Neural progenitor cell (in vitro differentiated cells): ENCODE measurements around the gene SORBS2. TPM values are rescaled to one million over a fixed set of nuclear protein-coding genes. Genes with fewer than 3 reads are reported as not detected.

Source experiments
- DNase-seq: peaks from one replicate; pipeline ENCODE4 v3.0.0-alpha.2; 2016; ENCODE audit warnings: low spot score
- H2AFZ ChIP-seq: fragments of 200-600 bp; sonication (generic); replicated peaks from 2 replicates; pipeline ENCODE4 v1.6.1; 2016; ENCODE audit warnings: antibody characterized with exemption
- H3F3A ChIP-seq: fragments of 200-600 bp; sonication (generic); 2 replicates; pipeline ENCODE4 v1.6.1; 2016; ENCODE audit warnings: antibody characterized with exemption, low read depth
- H3K27ac ChIP-seq: fragments of 200-600 bp; sonication (generic); 2 replicates; pipeline ENCODE4 v1.5.1; 2016; ENCODE audit warnings: mild to moderate bottlenecking
- H3K27me3 ChIP-seq: fragments of 200-600 bp; sonication (generic); 2 replicates; pipeline ENCODE4 v1.6.1; 2016; ENCODE audit warnings: mild to moderate bottlenecking, moderate library complexity
- H3K36me3 ChIP-seq: fragments of 200-600 bp; sonication (generic); 2 replicates; pipeline ENCODE4 v1.5.1; 2016
- H3K4me1 ChIP-seq: fragments of 200-600 bp; sonication (generic); 2 replicates; pipeline ENCODE4 v1.6.1; 2016; ENCODE audit warnings: mixed run types
- H3K4me2 ChIP-seq: fragments of 200-600 bp; sonication (generic); 2 replicates; pipeline ENCODE4 v1.6.1; 2016
- H3K4me3 ChIP-seq: fragments of 200-600 bp; sonication (generic); 2 replicates; pipeline ENCODE4 v1.5.1; 2016
- H3K79me2 ChIP-seq: fragments of 200-600 bp; sonication (generic); 2 replicates; pipeline ENCODE4 v1.6.1; 2016; ENCODE audit warnings: low read depth
- H3K9ac ChIP-seq: fragments of 200-600 bp; sonication (generic); 2 replicates; pipeline ENCODE4 v1.6.1; 2016
- H3K9me3 ChIP-seq: fragments of 200-600 bp; sonication (generic); 2 replicates; pipeline ENCODE4 v1.5.1; 2016; ENCODE audit warnings: low read depth
- H4K20me1 ChIP-seq: fragments of 200-600 bp; sonication (generic); 2 replicates; pipeline ENCODE4 v1.6.1; 2016; ENCODE audit warnings: low read depth
- H3K27ac Mint-ChIP-seq: 3 replicates; pipeline ENCODE4 v1.8.0; 2021; ENCODE audit warnings: mixed read lengths
- H3K27me3 Mint-ChIP-seq: 2 replicates; pipeline ENCODE4 v1.8.0; 2022; ENCODE audit warnings: low read depth, mild to moderate bottlenecking, inconsistent platforms, moderate library complexity, mixed read lengths; ENCODE audit not compliant: insufficient read depth
- H3K36me3 Mint-ChIP-seq: 3 replicates; pipeline ENCODE4 v1.8.0; 2021; ENCODE audit warnings: mixed read lengths
- H3K4me1 Mint-ChIP-seq: 3 replicates; pipeline ENCODE4 v1.8.0; 2021; ENCODE audit warnings: mixed read lengths
- H3K4me3 Mint-ChIP-seq: 3 replicates; pipeline ENCODE4 v1.8.0; 2021; ENCODE audit warnings: mild to moderate bottlenecking, moderate library complexity, mixed read lengths
- H3K9me3 Mint-ChIP-seq: 3 replicates; pipeline ENCODE4 v1.8.0; 2020; ENCODE audit warnings: mixed read lengths
- EZH2 ChIP-seq: fragments of 200-600 bp; sonication (generic); IDR thresholded peaks from 2 replicates; pipeline ENCODE4 v1.6.1; 2017; ENCODE audit warnings: antibody characterized with exemption, mild to moderate bottlenecking, moderate library complexity
- EZH2phosphoT487 ChIP-seq: fragments of 200-600 bp; sonication (generic); IDR thresholded peaks from 2 replicates; pipeline ENCODE4 v1.6.1; 2017; ENCODE audit warnings: antibody characterized with exemption
- total RNA-seq: library from RNA; depleted of rRNA; stranded (reverse); fragments of >200 nt; gene quantifications from 2 replicates; pipeline ENCODE4 v1.2.3, GENCODE V29; 2015; ENCODE audit warnings: low replicate concordance
- TF ChIP-seq, protein P1 (sequence below): fragments of 200-600 bp; sonication (generic); IDR thresholded peaks from 2 replicates; pipeline ENCODE4 v1.5.1; 2017; ENCODE audit warnings: antibody characterized with exemption, mild to moderate bottlenecking

The SORBS2 gene
- total RNA-seq, 1 donor from 2014 or later, result 15.7 TPM

DNA sequence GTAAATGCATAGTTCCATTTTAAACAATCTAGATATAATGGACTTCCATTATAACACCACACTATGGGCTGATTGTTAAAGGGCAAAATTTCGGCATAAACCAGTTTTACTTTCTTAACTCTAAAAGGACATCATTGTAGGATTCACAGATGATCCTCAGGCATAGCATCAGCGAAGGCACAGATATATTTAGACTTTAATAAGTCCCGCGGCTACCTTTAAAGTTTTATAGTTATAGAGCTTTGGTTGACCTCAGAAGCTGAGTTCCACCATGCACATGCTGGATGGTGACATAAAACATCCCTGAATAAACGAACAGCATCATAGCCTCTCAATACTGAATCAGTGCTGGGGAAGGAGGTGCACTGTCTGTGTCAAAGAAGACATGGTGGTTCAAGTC lies 151.7 kb downstream of the SORBS2 start:
- H3K27me3 Mint-ChIP-seq, result no peaks in the 10 kb centered on the region
- Histone ChIP-seq H4K20me1 (no peaks in the 10 kb centered on the region), H3K27ac (no peak overlapping the region), H3K9ac (no peak overlapping the region), H3K27me3 (no peaks in the 10 kb centered on the region), H3K9me3 (no peaks in the 10 kb centered on the region), H2AFZ (no peak overlapping the region), H3K4me3 (no peak overlapping the region), H3K4me2 (no peak overlapping the region), H3F3A (peaks cover 10% of the 10 kb centered on the region), H3K4me1 (peaks cover 20% of the 10 kb centered on the region), H3K36me3 (no peaks in the 10 kb centered on the region), H3K79me2 (no peaks in the 10 kb centered on the region)
- H3K4me1 Mint-ChIP-seq, result peaks cover 4% of the 10 kb centered on the region
- no peak overlapping the region for H3K27ac Mint-ChIP-seq
- TF ChIP-seq, protein P1, sequence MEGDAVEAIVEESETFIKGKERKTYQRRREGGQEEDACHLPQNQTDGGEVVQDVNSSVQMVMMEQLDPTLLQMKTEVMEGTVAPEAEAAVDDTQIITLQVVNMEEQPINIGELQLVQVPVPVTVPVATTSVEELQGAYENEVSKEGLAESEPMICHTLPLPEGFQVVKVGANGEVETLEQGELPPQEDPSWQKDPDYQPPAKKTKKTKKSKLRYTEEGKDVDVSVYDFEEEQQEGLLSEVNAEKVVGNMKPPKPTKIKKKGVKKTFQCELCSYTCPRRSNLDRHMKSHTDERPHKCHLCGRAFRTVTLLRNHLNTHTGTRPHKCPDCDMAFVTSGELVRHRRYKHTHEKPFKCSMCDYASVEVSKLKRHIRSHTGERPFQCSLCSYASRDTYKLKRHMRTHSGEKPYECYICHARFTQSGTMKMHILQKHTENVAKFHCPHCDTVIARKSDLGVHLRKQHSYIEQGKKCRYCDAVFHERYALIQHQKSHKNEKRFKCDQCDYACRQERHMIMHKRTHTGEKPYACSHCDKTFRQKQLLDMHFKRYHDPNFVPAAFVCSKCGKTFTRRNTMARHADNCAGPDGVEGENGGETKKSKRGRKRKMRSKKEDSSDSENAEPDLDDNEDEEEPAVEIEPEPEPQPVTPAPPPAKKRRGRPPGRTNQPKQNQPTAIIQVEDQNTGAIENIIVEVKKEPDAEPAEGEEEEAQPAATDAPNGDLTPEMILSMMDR, result no peak
- TF ChIP-seq EZH2phosphoT487 (no peak), EZH2 (no peak)
- DNase-seq, result no peak
- H3K36me3 Mint-ChIP-seq, result peaks cover 17% of the 10 kb centered on the region
- H3K9me3 Mint-ChIP-seq, result no peaks in the 10 kb centered on the region
- H3K4me3 Mint-ChIP-seq, result no peak overlapping the region

DNA sequence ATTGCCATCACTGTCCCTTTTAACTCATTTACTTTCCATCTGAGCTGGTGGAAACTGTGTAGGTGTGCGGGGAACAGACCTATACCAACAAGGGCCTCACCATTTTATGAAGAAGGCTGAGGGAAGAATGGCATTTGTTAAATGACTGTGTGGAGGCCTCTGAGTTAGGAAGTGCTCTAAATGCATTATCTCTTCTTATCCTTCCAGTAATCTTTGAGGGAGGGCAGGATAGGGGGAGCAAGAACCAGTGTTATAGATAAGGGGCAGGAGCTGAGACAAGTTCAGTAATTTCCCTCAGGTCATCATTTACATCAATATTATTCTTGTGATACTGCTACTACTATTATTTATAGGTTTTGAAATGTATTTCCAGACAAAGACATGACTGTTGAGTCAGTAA lies 154.3 kb downstream of the SORBS2 start:
- Mint-ChIP-seq H3K27ac (no peak overlapping the region), H3K9me3 (no peaks in the 10 kb centered on the region), H3K36me3 (peaks cover 16% of the 10 kb centered on the region), H3K4me1 (peaks cover 4% of the 10 kb centered on the region), H3K4me3 (no peak overlapping the region), H3K27me3 (no peaks in the 10 kb centered on the region)
- Histone ChIP-seq H3K9ac (no peak overlapping the region), H3K79me2 (no peaks in the 10 kb centered on the region), H3K4me1 (peaks cover 20% of the 10 kb centered on the region), H3K9me3 (no peaks in the 10 kb centered on the region), H3F3A (peaks cover 10% of the 10 kb centered on the region), H4K20me1 (no peaks in the 10 kb centered on the region), H3K27ac (no peak overlapping the region), H3K4me2 (no peak overlapping the region), H3K27me3 (no peaks in the 10 kb centered on the region), H3K4me3 (no peak overlapping the region), H2AFZ (no peak overlapping the region), H3K36me3 (no peaks in the 10 kb centered on the region)
- no peak for TF ChIP-seq EZH2phosphoT487
- TF ChIP-seq EZH2, result no peak
- TF ChIP-seq, protein P1, result no peak
- no peak for DNase-seq

DNA sequence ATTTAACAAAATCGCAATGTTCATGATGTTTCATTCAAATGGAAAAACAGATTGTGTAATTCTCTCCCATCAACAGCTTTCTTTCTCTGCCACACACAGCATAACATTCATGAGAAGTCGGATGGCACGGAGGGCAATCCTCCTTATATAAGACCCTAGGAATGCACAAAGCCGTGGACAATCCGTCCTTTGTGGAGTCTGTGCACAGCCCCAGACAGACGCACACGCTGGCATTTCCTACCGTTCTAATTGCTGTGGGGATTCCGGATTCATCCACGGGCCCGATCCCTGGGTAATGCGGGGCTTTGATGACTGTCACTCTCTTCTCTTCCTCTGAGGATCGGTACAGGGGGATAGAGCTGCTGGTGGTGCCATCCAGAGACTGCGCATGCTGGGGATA lies 154.8 kb downstream of the SORBS2 start:
- Mint-ChIP-seq H3K4me3 (no peak overlapping the region), H3K36me3 (peaks cover 16% of the 10 kb centered on the region)
- H3K4me2 ChIP-seq, result peak overlapping the region; percentile 55

More for the DNA sequence above, 154.8 kb downstream of the SORBS2 start:
- no peaks in the 10 kb centered on the region for H3K27me3 ChIP-seq
- no peak overlapping the region for H3K9ac ChIP-seq
- peak; percentile 64 for DNase-seq
- H3K27ac Mint-ChIP-seq, result no peak overlapping the region
- no peaks in the 10 kb centered on the region for H4K20me1 ChIP-seq
- TF ChIP-seq, protein P1, result no peak
- TF ChIP-seq EZH2, result no peak
- TF ChIP-seq EZH2phosphoT487, result no peak
- no peak overlapping the region for H3K27ac ChIP-seq
- no peaks in the 10 kb centered on the region for H3K79me2 ChIP-seq
- no peaks in the 10 kb centered on the region for H3K36me3 ChIP-seq
- H2AFZ ChIP-seq, result no peak overlapping the region
- H3F3A ChIP-seq, result peaks cover 10% of the 10 kb centered on the region
- H3K4me1 ChIP-seq, result peaks cover 20% of the 10 kb centered on the region
- no peaks in the 10 kb centered on the region for H3K27me3 Mint-ChIP-seq
- peaks cover 4% of the 10 kb centered on the region for H3K4me1 Mint-ChIP-seq
- H3K9me3 ChIP-seq, result no peaks in the 10 kb centered on the region
- no peaks in the 10 kb centered on the region for H3K9me3 Mint-ChIP-seq
- no peak overlapping the region for H3K4me3 ChIP-seq
